H9 (cell line): Measurements from ENCODE around the gene TRMT2A. TPM values are rescaled to one million over a fixed set of nuclear protein-coding genes. Genes with fewer than 3 reads are reported as not detected.

Source experiments
- DNase-seq: peaks from one replicate; pipeline ENCODE4 v3.0.0-alpha.2; 2017
- H2AFZ ChIP-seq: one replicate; pipeline ENCODE4 v1.6.1; 2013; ENCODE audit warnings: mild to moderate bottlenecking, low read length, control low read depth, moderate library complexity
- H2AK5ac ChIP-seq: 2 replicates; pipeline ENCODE4 v1.6.1; 2013; ENCODE audit warnings: low read length, control low read depth, mixed read lengths; ENCODE audit not compliant: insufficient read length
- H2BK120ac ChIP-seq: one replicate; pipeline ENCODE4 v1.6.1; 2013; ENCODE audit warnings: low read depth, mild to moderate bottlenecking, low read length, control low read depth, inconsistent platforms; ENCODE audit not compliant: poor library complexity, severe bottlenecking
- H2BK12ac ChIP-seq: 2 replicates; pipeline ENCODE4 v1.6.1; 2013; ENCODE audit warnings: low read length, control low read depth, mixed read lengths, low read depth; ENCODE audit not compliant: insufficient read length
- H2BK15ac ChIP-seq: 2 replicates; pipeline ENCODE4 v1.6.1; 2013; ENCODE audit warnings: low read depth, low read length, control low read depth
- H2BK20ac ChIP-seq: one replicate; pipeline ENCODE4 v1.6.1; 2013; ENCODE audit warnings: low read depth, mild to moderate bottlenecking, low read length, control low read depth, inconsistent platforms; ENCODE audit not compliant: poor library complexity, severe bottlenecking
- H2BK5ac ChIP-seq: 2 replicates; pipeline ENCODE4 v1.6.1; 2013; ENCODE audit warnings: low read length, control low read depth, mixed read lengths; ENCODE audit not compliant: insufficient read length
- H3K14ac ChIP-seq: 2 replicates; pipeline ENCODE4 v1.6.1; 2013; ENCODE audit warnings: low read length, control low read depth; ENCODE audit not compliant: insufficient read depth
- H3K18ac ChIP-seq: 2 replicates; pipeline ENCODE4 v1.6.1; 2013; ENCODE audit warnings: low read depth, mild to moderate bottlenecking, mixed read lengths, low read length, control low read depth; ENCODE audit not compliant: insufficient read length
- H3K23ac ChIP-seq: 2 replicates; pipeline ENCODE4 v1.6.1; 2013; ENCODE audit warnings: low read length, control low read depth, mixed read lengths, low read depth; ENCODE audit not compliant: insufficient read length
- H3K23me2 ChIP-seq: 2 replicates; pipeline ENCODE4 v1.6.1; 2013; ENCODE audit warnings: low read depth, mild to moderate bottlenecking, mixed read lengths, low read length, control low read depth; ENCODE audit not compliant: insufficient read length, poor library complexity, severe bottlenecking
- H3K27ac ChIP-seq: 2 replicates; pipeline ENCODE4 v1.5.1; 2013; ENCODE audit warnings: low read length, control low read depth, mixed read lengths, low read depth; ENCODE audit not compliant: insufficient read length
- H3K27me3 ChIP-seq: 2 replicates; pipeline ENCODE4 v1.6.1; 2013; ENCODE audit warnings: low read length, control low read depth, inconsistent platforms; ENCODE audit not compliant: insufficient read depth
- H3K4ac ChIP-seq: 2 replicates; pipeline ENCODE4 v1.6.1; 2013; ENCODE audit warnings: low read depth, mild to moderate bottlenecking, control low read depth, inconsistent platforms, low read length, moderate library complexity
- H3K4me1 ChIP-seq: 2 replicates; pipeline ENCODE4 v1.6.1; 2013; ENCODE audit warnings: low read length, control low read depth, inconsistent platforms; ENCODE audit not compliant: insufficient read depth
- H3K4me2 ChIP-seq: 2 replicates; pipeline ENCODE4 v1.6.1; 2013; ENCODE audit warnings: low read length, control low read depth, mixed read lengths; ENCODE audit not compliant: insufficient read length, insufficient read depth
- H3K56ac ChIP-seq: 2 replicates; pipeline ENCODE4 v1.6.1; 2013; ENCODE audit warnings: low read depth, mild to moderate bottlenecking, mixed read lengths, low read length, control low read depth; ENCODE audit not compliant: insufficient read length
- H3K79me1 ChIP-seq: 2 replicates; pipeline ENCODE4 v1.6.1; 2013; ENCODE audit warnings: low read depth, mild to moderate bottlenecking, moderate library complexity, low read length, control low read depth, inconsistent platforms; ENCODE audit not compliant: insufficient read depth, poor library complexity, severe bottlenecking
- H3K79me2 ChIP-seq: 2 replicates; pipeline ENCODE4 v1.6.1; 2013; ENCODE audit warnings: low read length, control low read depth, inconsistent platforms; ENCODE audit not compliant: insufficient read depth
- H3K9ac ChIP-seq: 2 replicates; pipeline ENCODE4 v1.6.1; 2013; ENCODE audit warnings: low read length, control low read depth, mixed read lengths; ENCODE audit not compliant: insufficient read length; ENCODE audit errors: extremely low read depth
- H3K9me3 ChIP-seq: one replicate; pipeline ENCODE4 v1.6.1; 2013; ENCODE audit warnings: low read depth, low read length, inconsistent platforms; ENCODE audit not compliant: control insufficient read depth
- H3T11ph ChIP-seq: one replicate; pipeline ENCODE4 v1.6.1; 2013; ENCODE audit warnings: mild to moderate bottlenecking, low read length, control low read depth, inconsistent platforms
- H4K20me1 ChIP-seq: one replicate; pipeline ENCODE4 v1.6.1; 2013; ENCODE audit not compliant: control insufficient read depth, insufficient read length, insufficient read depth
- H4K5ac ChIP-seq: 2 replicates; pipeline ENCODE4 v1.6.1; 2013; ENCODE audit warnings: low read depth, mild to moderate bottlenecking, mixed read lengths, low read length, control low read depth; ENCODE audit not compliant: insufficient read length
- H4K8ac ChIP-seq: replicated peaks from 2 replicates; pipeline ENCODE4 v1.6.1; 2013; ENCODE audit warnings: low read length, control low read depth, mixed read lengths, low read depth; ENCODE audit not compliant: insufficient read length
- H4K91ac ChIP-seq: 2 replicates; pipeline ENCODE4 v1.6.1; 2013; ENCODE audit warnings: low read depth, mild to moderate bottlenecking, moderate library complexity, mixed read lengths, low read length, control low read depth; ENCODE audit not compliant: insufficient read length
- H3K27ac Mint-ChIP-seq, 3 experiments: 2 replicates in 2 of 3; 3 replicates in 1 of 3; pipeline ENCODE4 v1.8.0; 2020 to 2021; ENCODE audit warnings: mixed read lengths in 3 of 3, mild to moderate bottlenecking in 1 of 3, moderate library complexity in 1 of 3
- H3K27me3 Mint-ChIP-seq: 2 replicates; pipeline ENCODE4 v1.8.0; 2021; ENCODE audit warnings: low read depth, mild to moderate bottlenecking, moderate library complexity, mixed read lengths
- H3K36me3 Mint-ChIP-seq, 3 experiments: 2 replicates in 2 of 3; 3 replicates in 1 of 3; pipeline ENCODE4 v1.8.0; 2020 to 2021; ENCODE audit warnings: low read depth in 3 of 3, mixed read lengths in 3 of 3; ENCODE audit not compliant: insufficient read depth in 1 of 3
- H3K4me1 Mint-ChIP-seq, 2 experiments: 2 replicates each; pipeline ENCODE4 v1.8.0; 2020; ENCODE audit warnings: mixed read lengths in 2 of 2
- H3K4me3 Mint-ChIP-seq, 2 experiments: 2 replicates in 1 of 2; 3 replicates in 1 of 2; pipeline ENCODE4 v1.8.0; 2020 to 2021; ENCODE audit warnings: mild to moderate bottlenecking in 2 of 2, mixed read lengths in 2 of 2, moderate library complexity in 1 of 2
- H3K9me3 Mint-ChIP-seq, 2 experiments: 2 replicates in 1 of 2; 3 replicates in 1 of 2; pipeline ENCODE4 v1.8.0; 2020; ENCODE audit warnings: mild to moderate bottlenecking in 2 of 2, mixed read lengths in 2 of 2, moderate library complexity in 1 of 2
- CTCF ChIP-seq: fragments of 200-600 bp; sonication (generic); conservative IDR thresholded peaks from 3 replicates; pipeline ENCODE4 v1.8.0; 2021; ENCODE audit warnings: antibody characterized with exemption, mild to moderate bottlenecking
- WGBS: extraction: QIAGEN DNeasy Blood & Tissue Kit; methylation state at CpG from one replicate; pipeline ENCODE4 v1.1.7; 2013; ENCODE audit warnings: missing lambda C conversion rate, low lambda C conversion rate, mixed read lengths; ENCODE audit not compliant: insufficient read length; ENCODE audit errors: extremely low coverage; 5-methylcytosine and 5-hydroxymethylcytosine counted together
- total RNA-seq: library from RNA; stranded (reverse); gene quantifications from 2 replicates; pipeline ENCODE4 v1.2.1, GENCODE V29; 2021

Gene TRMT2A
- total RNA-seq, 1 experiment from 2014 or later = 58.2 TPM

- H3K27me3 Mint-ChIP-seq = no peaks in the 10 kb centered on the region; the same call in 1 of the 2 replicates
- Histone ChIP-seq H3K56ac (no peak overlapping the region), H3K79me2 (no peaks in the 10 kb centered on the region), H2BK120ac (no peak overlapping the region), H2AFZ (no peak overlapping the region), H4K5ac (no peak overlapping the region), H3K4me1 (no peaks in the 10 kb centered on the region), H3K14ac (no peak overlapping the region), H2BK5ac (no peak overlapping the region), H3K79me1 (peaks cover 2% of the 10 kb centered on the region), H4K8ac (no peak overlapping the region), H2BK20ac (no peak overlapping the region), H3K18ac (no peak overlapping the region), H3K9me3 (no peaks in the 10 kb centered on the region), H2AK5ac (no peak overlapping the region), H3K9ac (no peak overlapping the region), H3K23me2 (no peaks in the 10 kb centered on the region), H4K20me1 (no peaks in the 10 kb centered on the region), H3T11ph (no peak overlapping the region), H2BK15ac (no peak overlapping the region), H3K27me3 (no peaks in the 10 kb centered on the region), H4K91ac (no peak overlapping the region), H2BK12ac (no peak overlapping the region), H3K4ac (no peak overlapping the region), H3K4me2 (no peak overlapping the region), H3K27ac (no peak overlapping the region), H3K23ac (no peak overlapping the region)
- DNase-seq = no peak
- peaks cover 82 to 100% (median 98%) of the 10 kb centered on the region in 3 experiments for H3K36me3 Mint-ChIP-seq
- TF ChIP-seq CTCF = no peak
- peaks cover 0 to 4% of the 10 kb centered on the region in 2 experiments; a peak in 1 of 4 replicates for H3K4me1 Mint-ChIP-seq
- H3K9me3 Mint-ChIP-seq = no peaks in the 10 kb centered on the region
- WGBS = no CpG with 5 or more reads among the region's 15 CpGs
- no peak overlapping the region for H3K27ac Mint-ChIP-seq
- no peak overlapping the region; a peak in 1 of 5 replicates for H3K4me3 Mint-ChIP-seq
Observed at GRCh38 chr22:20094197-20094807, 22.7 kb downstream of the TRMT2A start.
